Memory B cell (primary cell): ENCODE data around the gene WDR76.
"Not testable (repeated sequence)": the region's sequence is repeated elsewhere in the genome, so short reads cannot be mapped to it uniquely, and the experiment has no call there.

Experiments
- ATAC-seq: fragments of 150-1000 bp; cut with Tn5 transposase; 2 replicates; pipeline ENCODE4 v1.10.0; 2021; ENCODE audit warnings: low read depth, mild to moderate bottlenecking, moderate library complexity
- DNase-seq, 2 donors: peaks; one replicate each; pipeline ENCODE4 v3.0.0; 2022; ENCODE audit warnings: low spot score in 2 of 2
- H3K27ac Mint-ChIP-seq: one replicate; pipeline ENCODE4 v1.8.0; 2022; ENCODE audit warnings: mild to moderate bottlenecking, moderate library complexity, mixed read lengths
- H3K27me3 Mint-ChIP-seq: one replicate; pipeline ENCODE4 v1.8.0; 2022; ENCODE audit warnings: mixed read lengths
- H3K36me3 Mint-ChIP-seq: one replicate; pipeline ENCODE4 v1.8.0; 2022; ENCODE audit warnings: mild to moderate bottlenecking, mixed read lengths
- H3K4me1 Mint-ChIP-seq: one replicate; pipeline ENCODE4 v1.8.0; 2022; ENCODE audit warnings: mixed read lengths
- H3K4me3 Mint-ChIP-seq: one replicate; pipeline ENCODE4 v1.8.0; 2022; ENCODE audit warnings: mild to moderate bottlenecking, moderate library complexity, mixed read lengths
- H3K9me3 Mint-ChIP-seq: one replicate; pipeline ENCODE4 v1.8.0; 2022; ENCODE audit warnings: mixed read lengths

The WDR76 gene

GRCh38 chr15:43830691-43831275 is 4.0 kb downstream of the WDR76 start:
- not testable (repeated sequence) for H3K27me3 Mint-ChIP-seq, H3K4me3 Mint-ChIP-seq, H3K36me3 Mint-ChIP-seq, ATAC-seq, H3K27ac Mint-ChIP-seq, H3K9me3 Mint-ChIP-seq, DNase-seq
- H3K4me1 Mint-ChIP-seq = peaks cover 29% of the 10 kb centered on the region

- not testable (repeated sequence) for H3K27me3 Mint-ChIP-seq, H3K9me3 Mint-ChIP-seq, H3K4me3 Mint-ChIP-seq, ATAC-seq, DNase-seq, H3K36me3 Mint-ChIP-seq, H3K27ac Mint-ChIP-seq
- peaks cover 29% of the 10 kb centered on the region for H3K4me1 Mint-ChIP-seq
These were observed 4.8 kb downstream of the WDR76 start for GRCh38 chr15:43831519-43832052.

GRCh38 chr15:43832485-43832884 is 5.7 kb downstream of the WDR76 start:
- peaks cover 26% of the 10 kb centered on the region for H3K4me1 Mint-ChIP-seq
- not testable (repeated sequence) for H3K27me3 Mint-ChIP-seq, H3K4me3 Mint-ChIP-seq, ATAC-seq, H3K27ac Mint-ChIP-seq, H3K36me3 Mint-ChIP-seq, H3K9me3 Mint-ChIP-seq, DNase-seq

GRCh38 chr15:43845421-43845820 is 18.6 kb downstream of the WDR76 start:
- ATAC-seq (no peak), DNase-seq (no peak)
- Mint-ChIP-seq H3K36me3 (peaks cover 14% of the 10 kb centered on the region), H3K27ac (no peak overlapping the region), H3K27me3 (no peaks in the 10 kb centered on the region), H3K9me3 (no peaks in the 10 kb centered on the region), H3K4me1 (peaks cover 3% of the 10 kb centered on the region), H3K4me3 (no peak overlapping the region)

- Mint-ChIP-seq H3K4me1 (no peaks in the 10 kb centered on the region), H3K27me3 (no peaks in the 10 kb centered on the region), H3K4me3 (no peak overlapping the region), H3K36me3 (peaks cover 7% of the 10 kb centered on the region), H3K9me3 (no peaks in the 10 kb centered on the region), H3K27ac (no peak overlapping the region)
- ATAC-seq (no peak), DNase-seq (no peak)
These were observed 24.4 kb downstream of the WDR76 start for GRCh38 chr15:43851251-43851650.

GRCh38 chr15:43852607-43853006 is 25.8 kb downstream of the WDR76 start:
- DNase-seq (no peak), ATAC-seq (no peak)
- H3K36me3 Mint-ChIP-seq = peaks cover 7% of the 10 kb centered on the region
- no peak overlapping the region for H3K4me3 Mint-ChIP-seq
- H3K4me1 Mint-ChIP-seq = no peaks in the 10 kb centered on the region
- H3K9me3 Mint-ChIP-seq = no peaks in the 10 kb centered on the region
- no peak overlapping the region for H3K27ac Mint-ChIP-seq
- no peaks in the 10 kb centered on the region for H3K27me3 Mint-ChIP-seq

GRCh38 chr15:43854801-43855200 is 28.0 kb downstream of the WDR76 start:
- DNase-seq = no peak
- Mint-ChIP-seq H3K4me1 (no peaks in the 10 kb centered on the region), H3K4me3 (no peak overlapping the region), H3K27me3 (no peaks in the 10 kb centered on the region), H3K36me3 (peaks cover 15% of the 10 kb centered on the region), H3K27ac (no peak overlapping the region), H3K9me3 (no peaks in the 10 kb centered on the region)
- ATAC-seq = no peak

- ATAC-seq (no peak), DNase-seq (no peak)
- H3K4me1 Mint-ChIP-seq = no peaks in the 10 kb centered on the region
- no peaks in the 10 kb centered on the region for H3K9me3 Mint-ChIP-seq
- H3K27ac Mint-ChIP-seq = no peak overlapping the region
- no peaks in the 10 kb centered on the region for H3K27me3 Mint-ChIP-seq
- H3K36me3 Mint-ChIP-seq = peaks cover 16% of the 10 kb centered on the region
- H3K4me3 Mint-ChIP-seq = no peak overlapping the region
These were observed 32.7 kb downstream of the WDR76 start for GRCh38 chr15:43859546-43859945.

GRCh38 chr15:43866636-43867035 is 39.8 kb downstream of the WDR76 start:
- ATAC-seq, DNase-seq, H3K27me3 Mint-ChIP-seq, H3K27ac Mint-ChIP-seq, H3K4me3 Mint-ChIP-seq, H3K4me1 Mint-ChIP-seq, H3K9me3 Mint-ChIP-seq: not testable (repeated sequence)
- H3K36me3 Mint-ChIP-seq = peaks cover 12% of the 10 kb centered on the region

- no peaks in the 10 kb centered on the region for H3K9me3 Mint-ChIP-seq
- H3K27ac Mint-ChIP-seq = no peak overlapping the region
- DNase-seq (no peak), ATAC-seq (no peak)
- H3K27me3 Mint-ChIP-seq = no peaks in the 10 kb centered on the region
- H3K4me3 Mint-ChIP-seq = no peak overlapping the region
- peaks cover 12% of the 10 kb centered on the region for H3K36me3 Mint-ChIP-seq
- H3K4me1 Mint-ChIP-seq = no peaks in the 10 kb centered on the region
These were observed 40.3 kb downstream of the WDR76 start for GRCh38 chr15:43867096-43867495.

- Mint-ChIP-seq H3K4me3 (no peak overlapping the region), H3K9me3 (no peaks in the 10 kb centered on the region), H3K27me3 (no peaks in the 10 kb centered on the region), H3K27ac (no peak overlapping the region), H3K4me1 (peaks cover 2% of the 10 kb centered on the region), H3K36me3 (peaks cover 12% of the 10 kb centered on the region)
- no peak for ATAC-seq
- DNase-seq = no peak
These were observed 41.6 kb downstream of the WDR76 start for GRCh38 chr15:43868406-43868805.

GRCh38 chr15:43871835-43872234 is 45.0 kb downstream of the WDR76 start:
- Mint-ChIP-seq H3K27ac (no peak overlapping the region), H3K27me3 (no peaks in the 10 kb centered on the region), H3K4me3 (no peak overlapping the region), H3K9me3 (no peaks in the 10 kb centered on the region), H3K36me3 (peaks cover 4% of the 10 kb centered on the region), H3K4me1 (peaks cover 2% of the 10 kb centered on the region)
- ATAC-seq (no peak), DNase-seq (no peak)

GRCh38 chr15:43872416-43873020 is 45.7 kb downstream of the WDR76 start:
- peaks cover 2% of the 10 kb centered on the region for H3K4me1 Mint-ChIP-seq
- H3K36me3 Mint-ChIP-seq = peaks cover 4% of the 10 kb centered on the region
- no peak overlapping the region for H3K4me3 Mint-ChIP-seq
- no peak overlapping the region for H3K27ac Mint-ChIP-seq
- no peaks in the 10 kb centered on the region for H3K27me3 Mint-ChIP-seq
- ATAC-seq (peak; percentile 39), DNase-seq (peak in 1 of 2 donors; percentile 8)
- no peaks in the 10 kb centered on the region for H3K9me3 Mint-ChIP-seq

- H3K27me3 Mint-ChIP-seq = no peaks in the 10 kb centered on the region
- no peak for DNase-seq
- ATAC-seq = no peak
- H3K36me3 Mint-ChIP-seq = peaks cover 4% of the 10 kb centered on the region
- no peak overlapping the region for H3K4me3 Mint-ChIP-seq
- H3K9me3 Mint-ChIP-seq = no peaks in the 10 kb centered on the region
- peaks cover 2% of the 10 kb centered on the region for H3K4me1 Mint-ChIP-seq
- H3K27ac Mint-ChIP-seq = no peak overlapping the region
These were observed 46.8 kb downstream of the WDR76 start for GRCh38 chr15:43873651-43874050.

GRCh38 chr15:43876872-43877271 is 50.1 kb downstream of the WDR76 start:
- H3K27me3 Mint-ChIP-seq = no peaks in the 10 kb centered on the region
- H3K36me3 Mint-ChIP-seq = peaks cover 2% of the 10 kb centered on the region
- no peak overlapping the region for H3K27ac Mint-ChIP-seq

More at GRCh38 chr15:43876872-43877271, 50.1 kb downstream of the WDR76 start:
- H3K4me1 Mint-ChIP-seq = peaks cover 2% of the 10 kb centered on the region
- DNase-seq = no peak
- no peaks in the 10 kb centered on the region for H3K9me3 Mint-ChIP-seq
- ATAC-seq = no peak
- H3K4me3 Mint-ChIP-seq = no peak overlapping the region
